Measurements from ENCODE around the gene ABI3BP.

- no peak for TF ChIP-seq CTCF (conservative IDR thresholded peaks at IDR 0.05; ENCODE audit: low read depth in 2 of 2)
- no peak for TF ChIP-seq POLR2AphosphoS5 (IDR thresholded peaks at IDR 0.05; ENCODE audit: low read depth)
- TF ChIP-seq EZH2phosphoT487 (IDR thresholded peaks at IDR 0.05; ENCODE audit: unreplicated experiment) = no peak
- TF ChIP-seq ETS1 (IDR thresholded peaks at IDR 0.05) = no peak
- TF ChIP-seq EZH2 (IDR thresholded peaks at IDR 0.05; ENCODE audit: low read depth, unreplicated experiment) = no peak
- no peak for TF ChIP-seq NANOG (IDR thresholded peaks at IDR 0.05; ENCODE audit: borderline replicate concordance)
- no peak for TF ChIP-seq ZNF331 (CRISPR knock-in tag; IDR thresholded peaks at IDR 0.05; ENCODE audit: low read depth)
- no peak for TF ChIP-seq REST (IDR thresholded peaks at IDR 0.05; ENCODE audit: unreplicated experiment)
- TF ChIP-seq JUNB (IDR thresholded peaks at IDR 0.05; ENCODE audit: unreplicated experiment) = no peak
These were observed 1.6 kb upstream of the ABI3BP start for GRCh38 chr3:100994809-100995208.

Measured in GM23338 (cell line).